Fibroblast of lung (primary cell): Measurements from ENCODE around the gene S1PR2. TPM values are rescaled to one million over a fixed set of nuclear protein-coding genes. Genes with fewer than 3 reads are reported as not detected.

Experiments
- DNase-seq, 2 donors: peaks; one replicate each; pipeline versions ENCODE4 v3.0.0 to v3.0.0-alpha.2; 2010; ENCODE audit warnings: low read depth in 2 of 2
- H2AFZ ChIP-seq: 2 replicates; pipeline ENCODE4 v1.5.1; 2012; ENCODE audit warnings: low read length, control low read depth, inconsistent platforms
- H3K27ac ChIP-seq: 2 replicates; pipeline ENCODE4 v1.5.1; 2011; ENCODE audit warnings: low read length, control low read depth; ENCODE audit not compliant: insufficient read depth
- H3K27me3 ChIP-seq: 2 replicates; pipeline ENCODE4 v1.5.1; 2011; ENCODE audit warnings: mild to moderate bottlenecking, low read length; ENCODE audit not compliant: control insufficient read depth, insufficient read depth
- H3K36me3 ChIP-seq: 2 replicates; pipeline ENCODE4 v1.5.1; 2011; ENCODE audit warnings: low read length; ENCODE audit not compliant: control insufficient read depth, insufficient read depth
- H3K4me1 ChIP-seq: 2 replicates; pipeline ENCODE4 v1.5.1; 2011; ENCODE audit warnings: low read length; ENCODE audit not compliant: control insufficient read depth, insufficient read depth; ENCODE audit errors: extremely low read depth
- H3K4me2 ChIP-seq: 2 replicates; pipeline ENCODE4 v1.5.1; 2011; ENCODE audit warnings: low read length, control low read depth; ENCODE audit not compliant: insufficient read depth; ENCODE audit errors: extremely low read depth
- H3K4me3 ChIP-seq, 4 experiments: fragments of 200-600 bp in 1 of 4; sonication (generic) in 1 of 4; replicated peaks in 1 of 4; 2 replicates each; pipeline ENCODE4 v1.5.1; 2011 to 2016; ENCODE audit warnings: low read length in 4 of 4, low read depth in 3 of 4, mild to moderate bottlenecking in 3 of 4, control low read depth in 2 of 4, inconsistent platforms in 1 of 4, mixed read lengths in 1 of 4; ENCODE audit not compliant: insufficient read depth in 1 of 4; ENCODE audit errors: control extremely low read depth in 1 of 4
- H3K79me2 ChIP-seq: 2 replicates; pipeline ENCODE4 v1.5.1; 2012; ENCODE audit warnings: mild to moderate bottlenecking, low read length, inconsistent platforms; ENCODE audit not compliant: control insufficient read depth, insufficient read depth
- H3K9ac ChIP-seq: 2 replicates; pipeline ENCODE4 v1.5.1; 2011; ENCODE audit warnings: mild to moderate bottlenecking, low read length, control low read depth; ENCODE audit not compliant: insufficient read depth
- H3K9me3 ChIP-seq: 2 replicates; pipeline ENCODE4 v1.5.1; 2012; ENCODE audit warnings: low read depth, low read length; ENCODE audit not compliant: control insufficient read depth, insufficient read depth
- H4K20me1 ChIP-seq: 2 replicates; pipeline ENCODE4 v1.5.1; 2011; ENCODE audit warnings: low read length; ENCODE audit not compliant: control insufficient read depth, insufficient read depth; ENCODE audit errors: extremely low read depth
- CTCF ChIP-seq, 2 donors: IDR thresholded peaks in 1 of 2; conservative IDR thresholded peaks in 1 of 2; 1 replicate in 1 of 2; 2 replicates in 1 of 2; pipeline ENCODE4 v1.5.1; 2011 to 2012; ENCODE audit warnings: low read length in 2 of 2, control low read depth in 1 of 2, inconsistent platforms in 1 of 2, low read depth in 1 of 2, mild to moderate bottlenecking in 1 of 2
- EZH2 ChIP-seq: IDR thresholded peaks from 2 replicates; pipeline ENCODE4 v1.5.1; 2012; ENCODE audit warnings: low read length, control low read depth, mild to moderate bottlenecking; ENCODE audit errors: missing control alignments
- polyA plus RNA-seq, 2 donors: library from polyadenylated mRNA; depleted of rRNA in 1 of 2; stranded (reverse) in 1 of 2; unstranded in 1 of 2; fragments of >200 nt; gene quantifications; 2 replicates each; pipeline ENCODE4 v1.2.1, GENCODE V29; 2011 to 2012; ENCODE audit warnings: missing spikeins in 1 of 2
- total RNA-seq: library from RNA; depleted of rRNA; stranded (reverse); fragments of >200 nt; gene quantifications from 2 replicates; pipeline ENCODE4 v1.2.1, GENCODE V29; 2014

S1PR2 gene
- total and polyA plus RNA-seq, 2 donors (not counting 1 experiment from before 2014, with no cell fraction given): 25.9 to 30.4 TPM

- Histone ChIP-seq H2AFZ (no peak overlapping the region), H3K9ac (no peak overlapping the region), H3K79me2 (peaks cover 60% of the 10 kb centered on the region), H3K4me3 (peak overlapping the region; percentile 76 to 99 (median 93)), H3K9me3 (no peaks in the 10 kb centered on the region), H3K4me1 (peaks cover 12% of the 10 kb centered on the region), H3K4me2 (peak overlapping the region; percentile 98), H4K20me1 (no peaks in the 10 kb centered on the region), H3K27ac (peak overlapping the region; percentile 95), H3K27me3 (no peaks in the 10 kb centered on the region), H3K36me3 (no peaks in the 10 kb centered on the region)
- TF ChIP-seq CTCF (conservative IDR thresholded peaks at IDR 0.05 in 1 of 2, IDR thresholded peaks at IDR 0.05 in 1 of 2; ENCODE audit: low read depth in 1 of 2, low read length in 2 of 2) (no peak), EZH2 (no peak)
- no peak for DNase-seq
Measured at GRCh38 chr19:10192922-10193321, 38.2 kb downstream of the S1PR2 start.

DNA sequence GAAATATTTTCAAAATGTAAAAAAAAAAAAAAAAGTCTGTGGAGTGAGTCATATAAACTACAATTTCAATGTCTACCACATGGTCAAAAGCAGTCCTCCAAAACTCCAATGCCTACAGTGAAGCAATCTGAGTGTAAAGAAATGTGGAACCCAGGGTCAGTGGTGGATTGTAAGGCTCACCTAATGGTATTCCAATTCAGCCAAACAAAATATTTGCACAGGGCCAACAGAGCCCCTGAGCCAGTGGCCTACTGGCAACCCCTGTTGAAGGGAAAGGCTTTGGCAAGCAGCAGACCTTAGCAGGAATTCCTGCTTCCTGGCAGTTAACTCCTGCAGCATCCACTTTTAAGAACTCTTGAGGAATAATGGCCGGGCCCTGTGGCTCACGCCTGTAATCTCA is 39.8 kb downstream of the S1PR2 start:
- H4K20me1 ChIP-seq: no peaks in the 10 kb centered on the region
- no peaks in the 10 kb centered on the region for H3K27me3 ChIP-seq
- peaks cover 12% of the 10 kb centered on the region for H3K4me1 ChIP-seq
- no peaks in the 10 kb centered on the region for H3K36me3 ChIP-seq
- TF ChIP-seq EZH2: no peak
- peaks cover 76% of the 10 kb centered on the region for H3K79me2 ChIP-seq
- peak; percentile 91 to 93 for DNase-seq
- H3K4me3 ChIP-seq: no peak overlapping the region
- no peak overlapping the region for H3K4me2 ChIP-seq
- no peak overlapping the region for H2AFZ ChIP-seq
- H3K27ac ChIP-seq: no peak overlapping the region
- no peaks in the 10 kb centered on the region for H3K9me3 ChIP-seq
- no peak overlapping the region for H3K9ac ChIP-seq

GRCh38 chr19:10190026-10190425 is 41.1 kb downstream of the S1PR2 start:
- Histone ChIP-seq H4K20me1 (no peaks in the 10 kb centered on the region), H3K4me1 (peaks cover 12% of the 10 kb centered on the region), H3K27me3 (no peaks in the 10 kb centered on the region), H3K4me3 (no peak overlapping the region), H3K79me2 (peaks cover 87% of the 10 kb centered on the region), H3K9me3 (no peaks in the 10 kb centered on the region), H3K4me2 (no peak overlapping the region), H3K36me3 (peaks cover 5% of the 10 kb centered on the region), H2AFZ (no peak overlapping the region), H3K27ac (no peak overlapping the region), H3K9ac (no peak overlapping the region)
- DNase-seq: peak in 1 of 2 donors; percentile 10
- TF ChIP-seq CTCF (conservative IDR thresholded peaks at IDR 0.05 in 1 of 2, IDR thresholded peaks at IDR 0.05 in 1 of 2; ENCODE audit: low read depth in 1 of 2, low read length in 2 of 2) (no peak), EZH2 (no peak)
